T-cell (primary cell): ENCODE data around the gene NSD2. TPM values are rescaled to one million over a fixed set of nuclear protein-coding genes. Genes with fewer than 3 reads are reported as not detected.
"Not testable (repeated sequence)": the region's sequence is repeated elsewhere in the genome, so short reads cannot be mapped to it uniquely, and the experiment has no call there.

Experiments
- ATAC-seq, 4 experiments: fragments of 200-7000 bp in 3 of 4; fragments of 150-1000 bp in 1 of 4; cut with Tn5 transposase; replicated peaks in 1 of 4; 1 replicate in 3 of 4; 2 replicates in 1 of 4; pipeline ENCODE4 v1.10.0; 2021; ENCODE audit warnings: moderate library complexity in 3 of 4, mild to moderate bottlenecking in 2 of 4, moderate number of reproducible peaks in 1 of 4
- CTCF ChIA-PET, 2 donors: fragments of 300-600 bp; sonication (Branson Sonifier 250); formaldehyde crosslinking; loops; one replicate each; lab custom pipeline; 2022; ENCODE audit warnings: antibody characterized with exemption in 2 of 2; lab: Charles Lee
- POLR2A ChIA-PET, 2 donors: fragments of 300-600 bp; sonication (Branson Sonifier 250); formaldehyde crosslinking; loops; one replicate each; lab custom pipeline; 2022; ENCODE audit warnings: antibody characterized with exemption in 2 of 2; lab: Charles Lee
- DNase-seq, 35 experiments: peaks; one replicate each; pipeline versions ENCODE4 v3.0.0 to v3.0.0-alpha.2; 2013 to 2023
- H3K27ac ChIP-seq: one replicate; pipeline ENCODE4 v1.5.1; 2013; ENCODE audit warnings: low read length
- H3K27me3 ChIP-seq, 2 experiments: replicated peaks in 1 of 2; 1 replicate in 1 of 2; 2 replicates in 1 of 2; pipeline versions ENCODE4 v1.6.1 to v1.7.0; 2013; ENCODE audit warnings: low read length in 1 of 2, mixed read lengths in 1 of 2; ENCODE audit not compliant: control insufficient read depth in 2 of 2, insufficient read depth in 2 of 2; ENCODE audit errors: extremely low read depth in 1 of 2
- H3K36me3 ChIP-seq, 2 donors: 1 replicate in 1 of 2; 2 replicates in 1 of 2; pipeline versions ENCODE4 v1.6.1 to v1.7.0; 2013; ENCODE audit warnings: low read length in 1 of 2; ENCODE audit not compliant: control insufficient read depth in 2 of 2, insufficient read depth in 1 of 2; ENCODE audit errors: extremely low read depth in 1 of 2
- H3K4me1 ChIP-seq, 2 experiments: 1 replicate in 1 of 2; 2 replicates in 1 of 2; pipeline versions ENCODE4 v1.6.1 to v1.7.0; 2013; ENCODE audit warnings: low read length in 2 of 2, mixed read lengths in 1 of 2; ENCODE audit not compliant: insufficient read depth in 2 of 2, control insufficient read depth in 1 of 2; ENCODE audit errors: extremely low read depth in 1 of 2
- H3K4me3 ChIP-seq, 2 donors: 1 replicate in 1 of 2; 2 replicates in 1 of 2; pipeline versions ENCODE4 v1.5.1 to v1.7.0; 2013; ENCODE audit warnings: mild to moderate bottlenecking in 2 of 2, low read length in 1 of 2, moderate library complexity in 1 of 2; ENCODE audit not compliant: control insufficient read depth in 1 of 2; ENCODE audit errors: extremely low read depth in 1 of 2
- H3K9me3 ChIP-seq: 2 replicates; pipeline ENCODE4 v1.7.0; 2013
- H3K27ac Mint-ChIP-seq, 2 donors: one replicate each; pipeline ENCODE4 v1.8.0; 2020 to 2021; ENCODE audit warnings: mild to moderate bottlenecking in 2 of 2, mixed read lengths in 2 of 2
- H3K27me3 Mint-ChIP-seq, 2 donors: one replicate each; pipeline ENCODE4 v1.8.0; 2021 to 2022; ENCODE audit warnings: mixed read lengths in 2 of 2
- H3K36me3 Mint-ChIP-seq: one replicate; pipeline ENCODE4 v1.8.0; 2021; ENCODE audit warnings: mixed read lengths
- H3K4me1 Mint-ChIP-seq, 3 donors: one replicate each; pipeline ENCODE4 v1.8.0; 2020 to 2022; ENCODE audit warnings: mixed read lengths in 3 of 3, mild to moderate bottlenecking in 1 of 3
- H3K4me3 Mint-ChIP-seq, 3 donors: one replicate each; pipeline ENCODE4 v1.8.0; 2020 to 2022; ENCODE audit warnings: mild to moderate bottlenecking in 3 of 3, mixed read lengths in 3 of 3, moderate library complexity in 3 of 3
- H3K9me3 Mint-ChIP-seq, 3 donors: one replicate each; pipeline ENCODE4 v1.8.0; 2020 to 2022; ENCODE audit warnings: mixed read lengths in 3 of 3
- WGBS: methylation state at CpG from one replicate; pipeline ENCODE4 v1.1.5; 2013; ENCODE audit warnings: missing lambda C conversion rate; ENCODE audit not compliant: insufficient coverage; 5-methylcytosine and 5-hydroxymethylcytosine counted together
- total RNA-seq, 35 experiments: library from RNA in 6 of 35; stranded (reverse) in 6 of 35; fragments of 120-200 nt in 1 of 35; gene quantifications; one replicate each; pipeline versions ENCODE4 v1.2.1 to v1.2.4 and lab custom pipeline; 2013 to 2026

The NSD2 gene
- total RNA-seq, 5 donors from 2014 or later (not counting 1 experiment from before 2014, with no cell fraction given) = 40.8 to 55.3 (median 48.3) TPM

DNA sequence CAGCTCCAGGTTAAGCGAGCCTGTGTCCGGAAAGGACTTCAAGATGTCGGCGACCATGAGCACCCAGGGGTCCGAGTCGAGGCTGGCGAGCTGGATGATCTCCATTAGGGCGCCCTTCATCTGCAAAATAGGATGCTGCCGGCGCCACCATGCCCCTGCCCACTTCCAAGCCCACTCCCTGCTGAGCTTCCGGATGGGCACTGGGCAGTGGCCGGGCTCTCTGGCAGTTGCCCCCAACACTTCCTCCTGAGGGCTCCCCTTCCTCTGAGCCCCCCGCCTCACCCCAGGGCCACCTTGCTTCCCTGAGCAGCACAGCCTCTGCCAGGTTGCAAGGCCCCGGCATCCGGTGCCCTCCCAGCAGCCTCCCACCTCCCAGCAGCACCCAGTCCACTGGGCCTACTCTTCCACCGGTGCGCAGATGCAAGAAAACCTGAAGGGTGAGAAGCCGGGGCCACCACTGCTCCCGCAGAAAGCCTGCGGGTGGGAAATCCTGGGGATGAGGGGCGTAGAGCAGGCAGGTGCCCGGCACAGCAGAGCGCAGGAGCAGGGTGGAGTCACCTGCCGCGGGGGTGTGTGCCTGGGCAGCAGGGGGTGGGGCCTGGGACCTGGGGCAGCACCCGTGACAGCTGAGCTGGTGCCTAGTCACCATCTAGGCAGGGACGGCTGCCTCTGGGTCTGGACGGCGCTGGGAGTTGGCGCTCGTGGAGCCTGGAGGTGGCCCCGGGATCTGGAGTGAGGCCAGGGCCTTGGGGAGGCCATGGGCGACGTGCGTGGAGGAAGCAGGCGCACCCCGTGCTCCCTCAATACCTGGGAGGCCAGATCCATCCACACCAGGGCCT is 120.6 kb downstream of the NSD2 start:
- H3K4me1 ChIP-seq = peaks cover 0 to 2% of the 10 kb centered on the region in 2 experiments
- ChIA-PET CTCF (no interaction called here), POLR2A (no interaction called here)
- Mint-ChIP-seq H3K27ac (no peak overlapping the region), H3K9me3 (peaks cover under 1 to 1% (median under 1%) of the 10 kb centered on the region in 3 donors), H3K36me3 (peaks cover 23% of the 10 kb centered on the region), H3K4me3 (no peak overlapping the region), H3K4me1 (peaks cover 11 to 17% (median 13%) of the 10 kb centered on the region in 3 donors), H3K27me3 (no peaks in the 10 kb centered on the region)
- no peak overlapping the region for H3K4me3 ChIP-seq
- no peak for DNase-seq
- no peak for ATAC-seq
- H3K27ac ChIP-seq = no peak overlapping the region
- H3K9me3 ChIP-seq = no peaks in the 10 kb centered on the region
- 95% methylated on average over 32 of the region's 37 CpGs for WGBS
- no peaks in the 10 kb centered on the region for H3K27me3 ChIP-seq
- peaks cover 30 to 41% of the 10 kb centered on the region in 2 donors for H3K36me3 ChIP-seq

- no peak overlapping the region for H3K27ac ChIP-seq
- ChIA-PET POLR2A (no interaction called here), CTCF (no interaction called here)
- no peaks in the 10 kb centered on the region for H3K9me3 ChIP-seq
- Mint-ChIP-seq H3K27ac (no peak overlapping the region), H3K36me3 (peaks cover 31% of the 10 kb centered on the region), H3K9me3 (peaks cover 6 to 8% (median 7%) of the 10 kb centered on the region in 3 donors), H3K4me3 (no peak overlapping the region), H3K4me1 (peaks cover 17 to 20% (median 18%) of the 10 kb centered on the region in 3 donors), H3K27me3 (no peaks in the 10 kb centered on the region)
- peaks cover 0 to 2% of the 10 kb centered on the region in 2 experiments for H3K4me1 ChIP-seq
- no peak overlapping the region for H3K4me3 ChIP-seq
- no peak for DNase-seq
- no peak for ATAC-seq
- H3K36me3 ChIP-seq = peaks cover 24 to 35% of the 10 kb centered on the region in 2 donors
- 97% methylated on average over 40 of the region's 45 CpGs for WGBS
- H3K27me3 ChIP-seq = no peaks in the 10 kb centered on the region
These were observed 121.4 kb downstream of the NSD2 start for GRCh38 chr4:1992468-1993168.

- WGBS = 95% methylated on average over 3 of the region's 19 CpGs
- H3K9me3 ChIP-seq = no peaks in the 10 kb centered on the region
- ChIA-PET POLR2A (no interaction called here), CTCF (no interaction called here)
- H3K4me1 Mint-ChIP-seq = peaks cover 18 to 25% (median 22%) of the 10 kb centered on the region in 3 donors
- H3K27me3 ChIP-seq = no peaks in the 10 kb centered on the region
- H3K36me3 Mint-ChIP-seq = peaks cover 36% of the 10 kb centered on the region
- peaks cover 9 to 14% (median 10%) of the 10 kb centered on the region in 3 donors for H3K9me3 Mint-ChIP-seq
- DNase-seq (no peak), ATAC-seq (no peak)
- H3K4me1 ChIP-seq = peaks cover 0 to 2% of the 10 kb centered on the region in 2 experiments
- no peak overlapping the region for H3K27ac Mint-ChIP-seq
- H3K4me3 ChIP-seq = no peak overlapping the region
- no peak overlapping the region for H3K27ac ChIP-seq
- H3K4me3 Mint-ChIP-seq = no peak overlapping the region
- no peaks in the 10 kb centered on the region for H3K27me3 Mint-ChIP-seq
- H3K36me3 ChIP-seq = peaks cover 19 to 34% of the 10 kb centered on the region in 2 donors
These were observed 122.0 kb downstream of the NSD2 start for GRCh38 chr4:1993169-1993516.

GRCh38 chr4:1993718-1994516 is 122.7 kb downstream of the NSD2 start:
- H3K27ac Mint-ChIP-seq, H3K4me3 ChIP-seq, CTCF ChIA-PET, H3K27ac ChIP-seq, H3K4me3 Mint-ChIP-seq, ATAC-seq, H3K4me1 ChIP-seq, DNase-seq, H3K27me3 Mint-ChIP-seq, POLR2A ChIA-PET, H3K27me3 ChIP-seq, H3K9me3 ChIP-seq: not testable (repeated sequence)
- WGBS = 92% methylated on average over 16 of the region's 20 CpGs
- peaks cover 16 to 33% of the 10 kb centered on the region in 2 donors for H3K36me3 ChIP-seq
- peaks cover 23 to 32% (median 30%) of the 10 kb centered on the region in 3 donors for H3K4me1 Mint-ChIP-seq
- H3K36me3 Mint-ChIP-seq = peaks cover 44% of the 10 kb centered on the region
- H3K9me3 Mint-ChIP-seq = peaks cover 14 to 21% (median 16%) of the 10 kb centered on the region in 3 donors

GRCh38 chr4:1994938-1995337 is 123.7 kb downstream of the NSD2 start:
- Histone ChIP-seq H3K27me3 (no peaks in the 10 kb centered on the region), H3K27ac (no peak overlapping the region), H3K9me3 (no peaks in the 10 kb centered on the region), H3K4me3 (no peak overlapping the region), H3K36me3 (peaks cover 6 to 23% of the 10 kb centered on the region in 2 donors), H3K4me1 (peaks cover 0 to 2% of the 10 kb centered on the region in 2 experiments)
- DNase-seq (no peak), ATAC-seq (no peak)
- CTCF ChIA-PET = no interaction called here
- peaks cover 33 to 42% (median 40%) of the 10 kb centered on the region in 3 donors for H3K4me1 Mint-ChIP-seq
- peaks cover 51% of the 10 kb centered on the region for H3K36me3 Mint-ChIP-seq
- H3K9me3 Mint-ChIP-seq = peaks cover 24 to 31% (median 24%) of the 10 kb centered on the region in 3 donors
- WGBS = no CpG with 5 or more reads among the region's 1 CpG
- H3K27me3 Mint-ChIP-seq = no peaks in the 10 kb centered on the region
- no peak overlapping the region for H3K4me3 Mint-ChIP-seq
- POLR2A ChIA-PET = no interaction called here
- H3K27ac Mint-ChIP-seq = no peak overlapping the region
